ENCODE measurements around the gene GSE1. TPM values are rescaled to one million over a fixed set of nuclear protein-coding genes. Genes with fewer than 3 reads are reported as not detected.

GSE1 gene
- total RNA-seq, 1 experiment from 2014 or later, result 97.5 TPM

DNA sequence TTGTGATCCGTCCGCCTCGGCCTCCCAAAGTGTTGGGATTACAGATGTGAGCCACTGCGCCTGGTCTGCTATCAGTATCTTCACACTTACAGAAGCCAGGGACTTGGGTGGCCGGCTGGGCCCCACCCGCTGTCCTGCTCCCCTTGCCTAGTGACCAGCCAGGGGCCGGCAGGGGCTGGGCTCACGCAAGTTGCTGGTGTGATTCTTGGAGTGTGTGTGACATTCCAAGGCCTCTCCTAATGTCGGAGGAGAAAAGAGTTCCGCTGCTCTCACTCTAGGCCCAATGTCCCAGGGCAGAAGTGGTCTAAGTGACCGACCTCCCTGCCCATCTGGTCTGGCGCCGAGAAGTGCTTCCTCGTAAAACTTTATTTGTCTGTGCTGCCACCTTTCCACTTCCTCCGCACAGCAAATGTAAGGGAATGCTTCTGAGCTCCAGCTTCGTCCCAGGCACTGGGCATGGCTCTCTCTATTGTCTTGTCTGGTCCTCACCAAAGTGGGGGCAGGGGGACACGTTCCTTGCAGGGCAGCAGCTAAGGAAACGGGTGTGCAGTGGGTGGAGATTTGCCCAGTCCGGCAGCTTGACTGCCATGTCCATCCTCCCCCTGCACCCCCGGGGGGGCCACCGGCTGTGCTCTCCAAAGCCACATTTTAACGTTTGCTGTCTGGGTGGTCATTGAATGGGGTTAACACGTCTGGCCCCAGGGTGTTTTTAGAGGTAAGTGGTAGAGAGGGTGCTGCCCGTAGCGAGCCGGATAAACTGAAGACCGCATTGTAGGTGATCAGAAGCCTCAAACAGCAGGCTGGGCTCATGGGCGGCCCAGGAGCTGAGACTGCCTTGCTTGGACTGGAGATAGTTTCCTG, 7.8 kb upstream of the GSE1 start:
- H3K4me3 ChIP-seq (ENCODE audit: low read depth in 2 of 2, low read length in 2 of 2), result no peak overlapping the region
- BruUV-seq (replicated peaks), result no TSS peak
- no peak for DNase-seq (ENCODE audit: low read depth, low spot score)
- ChIA-PET CTCF (no interaction called here), POLR2A (no interaction called here)
- in situ Hi-C loops (cut with HindIII; ENCODE audit: low pct_unique_long_range_greater_than_20kb, low sequenced_read_pairs) (no loop called here), intact Hi-C loops (cut with micrococcal nuclease; ENCODE audit: unreplicated experiment) (no loop called here)
- H3K27ac ChIP-seq (ENCODE audit: low read length), result peak overlapping the region; percentile 83
- no peaks in the 10 kb centered on the region for H3K9me3 ChIP-seq (ENCODE audit: control insufficient read depth, insufficient read depth, low read depth, low read length)
- H3K36me3 ChIP-seq (ENCODE audit: control insufficient read depth, insufficient read depth, low read length), result no peaks in the 10 kb centered on the region
- no peak for TF ChIP-seq TCF7L2 (IDR thresholded peaks at IDR 0.05; ENCODE audit: low read depth, low read length)
- no peak for TF ChIP-seq SIN3A (IDR thresholded peaks at IDR 0.05; ENCODE audit: borderline replicate concordance, insufficient read depth, low read depth, low read length)
- no peak for TF ChIP-seq CTCF (IDR thresholded peaks at IDR 0.05)
- no peak for TF ChIP-seq POLR2AphosphoS5 (IDR thresholded peaks at IDR 0.05; ENCODE audit: low read depth, low read length)
- TF ChIP-seq, protein P1, sequence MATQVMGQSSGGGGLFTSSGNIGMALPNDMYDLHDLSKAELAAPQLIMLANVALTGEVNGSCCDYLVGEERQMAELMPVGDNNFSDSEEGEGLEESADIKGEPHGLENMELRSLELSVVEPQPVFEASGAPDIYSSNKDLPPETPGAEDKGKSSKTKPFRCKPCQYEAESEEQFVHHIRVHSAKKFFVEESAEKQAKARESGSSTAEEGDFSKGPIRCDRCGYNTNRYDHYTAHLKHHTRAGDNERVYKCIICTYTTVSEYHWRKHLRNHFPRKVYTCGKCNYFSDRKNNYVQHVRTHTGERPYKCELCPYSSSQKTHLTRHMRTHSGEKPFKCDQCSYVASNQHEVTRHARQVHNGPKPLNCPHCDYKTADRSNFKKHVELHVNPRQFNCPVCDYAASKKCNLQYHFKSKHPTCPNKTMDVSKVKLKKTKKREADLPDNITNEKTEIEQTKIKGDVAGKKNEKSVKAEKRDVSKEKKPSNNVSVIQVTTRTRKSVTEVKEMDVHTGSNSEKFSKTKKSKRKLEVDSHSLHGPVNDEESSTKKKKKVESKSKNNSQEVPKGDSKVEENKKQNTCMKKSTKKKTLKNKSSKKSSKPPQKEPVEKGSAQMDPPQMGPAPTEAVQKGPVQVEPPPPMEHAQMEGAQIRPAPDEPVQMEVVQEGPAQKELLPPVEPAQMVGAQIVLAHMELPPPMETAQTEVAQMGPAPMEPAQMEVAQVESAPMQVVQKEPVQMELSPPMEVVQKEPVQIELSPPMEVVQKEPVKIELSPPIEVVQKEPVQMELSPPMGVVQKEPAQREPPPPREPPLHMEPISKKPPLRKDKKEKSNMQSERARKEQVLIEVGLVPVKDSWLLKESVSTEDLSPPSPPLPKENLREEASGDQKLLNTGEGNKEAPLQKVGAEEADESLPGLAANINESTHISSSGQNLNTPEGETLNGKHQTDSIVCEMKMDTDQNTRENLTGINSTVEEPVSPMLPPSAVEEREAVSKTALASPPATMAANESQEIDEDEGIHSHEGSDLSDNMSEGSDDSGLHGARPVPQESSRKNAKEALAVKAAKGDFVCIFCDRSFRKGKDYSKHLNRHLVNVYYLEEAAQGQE (IDR thresholded peaks at IDR 0.05; ENCODE audit: insufficient read depth in 1 of 2, low read depth in 2 of 2, low read length in 1 of 2), result no peak
- no peak for ATAC-seq
- no peaks in the 10 kb centered on the region for H3K27me3 ChIP-seq (ENCODE audit: control insufficient read depth, insufficient read depth, low read length)
- H3K4me1 ChIP-seq (ENCODE audit: control insufficient read depth, insufficient read depth, low read length), result peaks cover 87% of the 10 kb centered on the region

GRCh38 chr16:85605912-85606841, 6.9 kb upstream of the GSE1 start:
- no peaks in the 10 kb centered on the region for H3K36me3 ChIP-seq (ENCODE audit: control insufficient read depth, insufficient read depth, low read length)
- no peak for DNase-seq (ENCODE audit: low read depth, low spot score)
- in situ Hi-C loops (cut with HindIII; ENCODE audit: low pct_unique_long_range_greater_than_20kb, low sequenced_read_pairs) (no loop called here), intact Hi-C loops (cut with micrococcal nuclease; ENCODE audit: unreplicated experiment) (no loop called here)
- peaks cover 81% of the 10 kb centered on the region for H3K4me1 ChIP-seq (ENCODE audit: control insufficient read depth, insufficient read depth, low read length)
- no peak overlapping the region for H3K4me3 ChIP-seq (ENCODE audit: low read depth in 2 of 2, low read length in 2 of 2)
- no peak for ATAC-seq
- no TSS peak for BruUV-seq (replicated peaks)
- CTCF ChIA-PET, result interaction anchor here (0.6 to 1.0 kb wide), 2 partner anchors 61 to 117 kb away, joined by 3 to 8 read pairs; no protein-coding TSS in a partner anchor
- POLR2A ChIA-PET, result interaction anchor here (1.0 kb wide), 1 partner anchor 53 kb away, joined by 3 read pairs; no protein-coding TSS in a partner anchor
- peak overlapping the region; percentile 83 for H3K27ac ChIP-seq (ENCODE audit: low read length)
- no peaks in the 10 kb centered on the region for H3K9me3 ChIP-seq (ENCODE audit: control insufficient read depth, insufficient read depth, low read depth, low read length)
- no peak for TF ChIP-seq TCF7L2 (IDR thresholded peaks at IDR 0.05; ENCODE audit: low read depth, low read length)
- no peak for TF ChIP-seq POLR2AphosphoS5 (IDR thresholded peaks at IDR 0.05; ENCODE audit: low read depth, low read length)
- TF ChIP-seq SIN3A (IDR thresholded peaks at IDR 0.05; ENCODE audit: borderline replicate concordance, insufficient read depth, low read depth, low read length), result no peak
- TF ChIP-seq, protein P1 (IDR thresholded peaks at IDR 0.05; ENCODE audit: insufficient read depth in 1 of 2, low read depth in 2 of 2, low read length in 1 of 2), result no peak
- no peak for TF ChIP-seq CTCF (IDR thresholded peaks at IDR 0.05)
- H3K27me3 ChIP-seq (ENCODE audit: control insufficient read depth, insufficient read depth, low read length), result no peaks in the 10 kb centered on the region
